ENCODE results near the gene USP9Y. TPM values are rescaled to one million over a fixed set of nuclear protein-coding genes. Genes with fewer than 3 reads are reported as not detected.
A peak's percentile ranks its signal among the peaks of the same experiment; 100 is the strongest.
"Not testable (repeated sequence)": the region's sequence is repeated elsewhere in the genome, so short reads cannot be mapped to it uniquely, and the experiment has no call there.

USP9Y gene
- total RNA-seq (2014; rRNA removed; shearing (Covaris generic)), result 16.9 and 20.1 TPM in 2 replicates

DNA sequence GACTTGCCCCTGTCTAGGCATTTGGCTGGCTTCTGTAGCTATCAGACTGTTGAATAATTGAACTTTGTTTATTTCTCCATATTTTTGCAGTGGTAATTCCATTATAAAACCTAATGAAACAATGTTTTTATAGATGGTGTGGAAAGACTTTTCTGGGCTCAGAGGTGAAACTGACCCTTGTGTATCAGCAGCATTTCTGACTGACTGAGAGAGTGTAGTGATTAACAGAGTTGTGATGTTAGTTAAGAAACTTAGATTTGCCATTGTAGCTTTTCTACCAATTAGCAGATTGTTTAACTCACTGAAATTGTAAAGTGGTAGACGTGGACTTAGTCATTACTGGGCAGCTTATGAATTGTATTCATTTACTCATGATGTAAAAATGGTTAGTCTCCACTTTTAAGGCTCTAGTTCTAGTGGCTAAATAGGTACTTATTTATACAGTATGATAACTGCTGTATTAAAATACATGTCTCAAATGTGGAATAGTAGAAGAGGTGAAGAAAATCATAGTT, at the start of gene USP9Y:
Gene USP9Y (plus strand): TSS at position 51 of the 515 bp plus-strand sequence. CDS start 8,217 bp downstream, outside the sequence.
- Histone ChIP-seq H3K36me3 (peaks cover 13% of the 10 kb centered on the region), H3K4me3 (no peak within 1 kb of the TSS), H3K27me3 (replicated peaks) (no peaks in the 10 kb centered on the region), H3K9me3 (replicated peaks) (no peaks in the 10 kb centered on the region), H3K4me1 (replicated peaks) (peaks cover 27% of the 10 kb centered on the region), H3K27ac (peak within 1 kb of the TSS; percentile 51)
- no peak for DNase-seq (ENCODE audit: low read depth in 1 of 2, low spot score in 2 of 2)

DNA sequence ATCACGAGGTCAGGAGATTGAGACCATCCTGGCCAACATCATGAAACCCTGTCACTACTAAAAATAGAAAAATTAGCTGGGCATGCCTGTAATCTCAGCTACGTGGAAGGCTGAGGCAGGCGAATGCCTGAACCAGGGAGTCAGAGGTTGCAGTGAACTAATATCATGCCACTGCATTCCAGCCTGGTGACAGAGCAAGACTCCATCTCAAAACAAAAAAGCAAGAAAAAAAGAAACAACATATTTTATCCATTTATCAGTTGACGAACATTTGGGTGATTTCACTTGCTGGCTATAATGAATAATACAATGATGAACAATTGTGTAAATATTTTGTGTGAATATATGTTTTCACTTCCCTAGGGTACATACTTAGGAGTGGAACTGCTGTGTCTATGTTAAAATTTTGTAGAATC, 49.4 kb upstream of the USP9Y start:
- Histone ChIP-seq H3K4me3 (no peak overlapping the region), H3K27me3 (replicated peaks) (no peaks in the 10 kb centered on the region), H3K36me3 (no peaks in the 10 kb centered on the region), H3K27ac (peak overlapping the region; percentile 92), H3K9me3 (replicated peaks) (no peaks in the 10 kb centered on the region), H3K4me1 (replicated peaks) (peaks cover 19% of the 10 kb centered on the region)
- peak; percentile 82 to 87 for DNase-seq (ENCODE audit: low read depth in 1 of 2, low spot score in 2 of 2)

DNA sequence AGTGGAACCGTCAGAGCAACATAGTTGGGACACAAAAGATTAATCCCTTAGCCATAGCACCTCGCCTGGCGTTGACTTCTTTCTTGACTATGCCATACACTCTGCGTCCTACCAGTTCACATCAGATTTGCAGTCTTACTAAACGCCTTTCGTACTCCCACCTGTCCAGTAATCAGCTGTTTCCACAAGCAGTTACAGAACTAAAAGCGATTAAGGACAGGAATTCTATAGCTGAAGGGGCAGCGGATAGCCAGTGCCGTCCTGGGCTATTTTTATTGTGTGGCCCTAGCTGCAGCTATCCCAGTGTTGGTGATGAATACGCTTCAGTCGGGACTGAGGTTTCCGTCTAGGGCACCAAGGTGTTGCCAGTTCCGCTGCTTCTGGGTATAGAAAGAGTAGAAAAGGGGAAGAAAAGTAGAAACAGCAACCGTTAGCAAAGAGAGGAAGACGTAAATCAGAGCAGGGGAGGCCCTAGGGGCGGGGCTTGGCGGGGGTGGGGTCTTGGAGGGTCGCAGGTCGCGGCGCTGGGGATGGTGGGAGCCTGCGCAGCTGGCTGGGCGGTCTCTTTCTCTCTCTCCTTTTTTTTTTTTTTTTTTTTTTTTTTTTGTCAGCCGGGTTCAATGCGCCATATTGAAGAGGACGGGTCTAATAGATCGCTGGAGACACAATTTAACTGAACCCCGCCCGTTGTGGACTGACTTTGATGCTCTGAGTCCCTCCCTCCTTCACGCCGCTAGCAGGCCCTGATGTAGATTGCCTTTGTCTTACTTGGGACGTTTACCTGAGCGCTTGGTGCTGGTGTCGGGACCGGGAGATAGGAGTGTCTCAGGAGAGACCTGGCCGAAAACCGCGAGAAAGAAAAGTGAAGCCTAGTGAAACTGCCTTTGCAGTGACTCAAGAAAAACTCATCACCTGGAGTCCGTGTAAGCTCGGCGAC, 39.0 kb upstream of the USP9Y start:
- peaks cover 14% of the 10 kb centered on the region for H3K36me3 ChIP-seq
- no peaks in the 10 kb centered on the region for H3K9me3 ChIP-seq (replicated peaks)
- DNase-seq (ENCODE audit: low read depth in 1 of 2, low spot score in 2 of 2), result peak; percentile 68 to 70
- H3K4me3 ChIP-seq, result peak overlapping the region; percentile 57
- H3K27me3 ChIP-seq (replicated peaks), result no peaks in the 10 kb centered on the region
- peak overlapping the region; percentile 84 for H3K27ac ChIP-seq
- H3K4me1 ChIP-seq (replicated peaks), result peaks cover 6% of the 10 kb centered on the region; the same call in 1 of the 2 replicates

DNA sequence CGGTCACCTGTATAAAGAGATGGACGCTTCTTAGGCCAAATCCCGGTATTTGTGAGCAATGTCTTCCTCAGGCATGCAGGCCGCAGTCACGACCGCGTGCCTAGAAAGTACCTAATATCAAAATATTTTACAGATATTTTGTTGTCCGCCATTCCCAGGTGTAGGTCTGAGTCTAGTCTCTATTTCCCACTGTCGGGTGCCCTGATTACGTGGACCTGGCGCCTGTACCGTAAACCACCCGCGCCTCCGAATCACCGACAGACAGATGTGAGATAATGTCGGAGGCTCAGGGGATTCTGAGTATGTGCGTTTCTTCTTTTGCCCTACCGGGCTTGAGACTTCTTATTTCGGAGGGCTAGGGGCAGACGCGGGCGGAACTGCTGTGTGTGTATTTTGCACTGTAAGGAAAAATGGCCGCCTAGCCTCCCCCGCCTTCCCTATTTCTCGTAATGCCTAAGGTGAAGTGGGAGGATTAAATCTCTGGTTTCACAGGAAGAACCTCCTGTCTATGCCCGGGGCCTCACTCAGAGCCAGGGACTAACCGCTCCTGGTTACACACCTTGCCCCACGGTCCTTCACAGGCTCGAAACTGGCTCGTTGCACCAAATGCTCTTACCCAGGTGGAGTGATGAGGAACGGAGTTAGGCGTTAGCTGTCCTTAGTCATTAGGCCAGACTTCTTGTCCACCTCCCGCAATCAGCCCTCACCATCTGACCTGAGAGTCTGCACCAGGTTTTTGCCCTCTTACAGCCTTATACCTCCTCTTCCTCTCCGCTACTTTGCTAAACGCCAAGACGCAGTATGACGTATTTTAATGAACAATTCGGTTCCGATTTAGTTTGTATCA, 38.1 kb upstream of the USP9Y start:
- Histone ChIP-seq H3K4me1 (replicated peaks) (peaks cover 6% of the 10 kb centered on the region; the same call in 1 of the 2 replicates), H3K36me3 (peaks cover 16% of the 10 kb centered on the region), H3K4me3 (peak overlapping the region; percentile 57), H3K27ac (peak overlapping the region; percentile 70), H3K9me3 (replicated peaks) (no peaks in the 10 kb centered on the region), H3K27me3 (replicated peaks) (no peaks in the 10 kb centered on the region)
- peak in 1 of 2 experiments; percentile 46 for DNase-seq (ENCODE audit: low read depth in 1 of 2, low spot score in 2 of 2)

DNA sequence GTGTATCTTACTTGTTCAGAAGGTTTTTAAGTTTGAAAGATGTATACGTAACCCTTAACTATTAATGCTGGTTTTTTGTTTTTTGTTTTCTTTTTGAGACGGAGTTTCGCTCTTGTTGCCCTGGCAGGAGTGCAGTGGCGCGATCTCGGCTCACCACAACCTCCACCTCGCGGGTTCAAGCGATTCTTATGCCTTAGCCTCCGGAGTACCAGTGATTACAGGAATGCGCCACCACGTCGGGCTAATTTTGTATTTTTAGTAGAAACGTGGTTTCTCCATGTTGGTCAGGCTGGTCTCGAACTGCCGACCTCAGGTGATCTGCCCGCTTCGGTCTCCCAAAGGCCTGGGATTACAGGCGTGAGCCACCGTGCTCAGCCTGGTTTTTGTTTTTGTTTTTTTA, 37.2 kb upstream of the USP9Y start:
- not testable (repeated sequence) for H3K4me1 ChIP-seq (replicated peaks); H3K9me3 ChIP-seq (replicated peaks); H3K27ac ChIP-seq; H3K27me3 ChIP-seq (replicated peaks); DNase-seq (ENCODE audit: low read depth in 1 of 2, low spot score in 2 of 2)
- Histone ChIP-seq H3K36me3 (peaks cover 20% of the 10 kb centered on the region), H3K4me3 (peak overlapping the region; percentile 57)

DNA sequence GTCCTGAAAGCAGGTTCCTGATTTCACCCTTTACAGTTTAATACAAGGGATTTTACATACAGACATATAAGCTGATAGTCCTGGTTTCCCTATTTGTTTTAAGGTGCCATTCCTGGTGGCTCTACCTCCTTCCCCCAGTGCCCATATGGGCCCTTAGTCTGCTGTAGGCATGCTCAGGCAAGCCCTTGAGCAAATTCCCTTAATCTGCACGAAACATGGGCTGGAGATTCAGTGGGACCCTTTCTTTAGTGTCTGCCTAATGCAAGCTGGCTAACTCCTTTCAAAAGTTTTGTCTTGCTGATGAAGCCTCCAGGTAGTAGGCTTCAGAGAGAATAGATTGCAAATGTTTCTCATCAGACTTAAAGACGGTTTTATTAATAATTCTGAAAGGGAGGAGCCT, 22.9 kb upstream of the USP9Y start:
- no peak overlapping the region for H3K4me3 ChIP-seq
- DNase-seq (ENCODE audit: low read depth in 1 of 2, low spot score in 2 of 2), result no peak
- peaks cover 6% of the 10 kb centered on the region; the same call in 1 of the 2 replicates for H3K4me1 ChIP-seq (replicated peaks)
- H3K36me3 ChIP-seq, result peaks cover 17% of the 10 kb centered on the region
- no peak overlapping the region for H3K27ac ChIP-seq
- no peaks in the 10 kb centered on the region for H3K9me3 ChIP-seq (replicated peaks)
- H3K27me3 ChIP-seq (replicated peaks), result no peaks in the 10 kb centered on the region

DNA sequence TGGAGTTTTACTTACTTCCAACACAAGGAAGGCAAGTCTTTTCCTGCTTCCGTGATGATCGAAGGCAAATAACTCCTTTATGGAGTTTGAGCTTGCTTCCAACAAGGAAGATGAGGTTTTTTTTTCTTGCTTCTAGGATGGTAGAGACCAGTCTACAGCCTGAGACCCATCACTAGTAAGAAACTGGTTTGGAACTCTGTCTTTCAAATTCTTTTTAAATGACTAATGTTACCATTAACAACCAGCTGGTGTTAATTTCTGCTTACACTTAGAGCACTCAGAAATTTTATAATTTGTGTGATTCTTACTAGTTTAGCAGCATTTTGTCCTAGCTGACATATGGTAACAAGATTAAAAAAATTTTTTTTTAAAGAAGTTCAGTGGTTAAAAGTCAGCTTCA, 19.5 kb upstream of the USP9Y start:
- Histone ChIP-seq H3K27me3 (replicated peaks) (no peaks in the 10 kb centered on the region), H3K4me1 (replicated peaks) (peaks cover 6% of the 10 kb centered on the region; the same call in 1 of the 2 replicates), H3K4me3 (no peak overlapping the region), H3K9me3 (replicated peaks) (no peaks in the 10 kb centered on the region), H3K27ac (no peak overlapping the region), H3K36me3 (peaks cover 13% of the 10 kb centered on the region)
- no peak for DNase-seq (ENCODE audit: low read depth in 1 of 2, low spot score in 2 of 2)

GRCh38 chrY:12688337-12688736, 12.7 kb upstream of the USP9Y start:
- Histone ChIP-seq H3K27ac (no peak overlapping the region), H3K4me3 (no peak overlapping the region), H3K27me3 (replicated peaks) (no peaks in the 10 kb centered on the region), H3K36me3 (peaks cover 22% of the 10 kb centered on the region), H3K4me1 (replicated peaks) (peaks cover 14% of the 10 kb centered on the region), H3K9me3 (replicated peaks) (no peaks in the 10 kb centered on the region)
- DNase-seq (ENCODE audit: low read depth in 1 of 2, low spot score in 2 of 2), result peak in 1 of 2 experiments; percentile 9

- H3K4me3 ChIP-seq, result no peak overlapping the region
- H3K36me3 ChIP-seq, result peaks cover 13% of the 10 kb centered on the region
- no peak overlapping the region for H3K27ac ChIP-seq
- H3K9me3 ChIP-seq (replicated peaks), result no peaks in the 10 kb centered on the region
- H3K27me3 ChIP-seq (replicated peaks), result no peaks in the 10 kb centered on the region
- no peak for DNase-seq (ENCODE audit: low read depth in 1 of 2, low spot score in 2 of 2)
- H3K4me1 ChIP-seq (replicated peaks), result peaks cover 18% of the 10 kb centered on the region
Observed at GRCh38 chrY:12700087-12700486, 944 bp upstream of the USP9Y start.

- H3K4me3 ChIP-seq, result no peak overlapping the region
- peak; percentile 54 to 68 for DNase-seq (ENCODE audit: low read depth in 1 of 2, low spot score in 2 of 2)
- H3K27ac ChIP-seq, result peak overlapping the region; percentile 51
- no peaks in the 10 kb centered on the region for H3K27me3 ChIP-seq (replicated peaks)
- H3K4me1 ChIP-seq (replicated peaks), result peaks cover 28% of the 10 kb centered on the region
- no peaks in the 10 kb centered on the region for H3K9me3 ChIP-seq (replicated peaks)
- H3K36me3 ChIP-seq, result peaks cover 13% of the 10 kb centered on the region
Observed at GRCh38 chrY:12702174-12702573, 1.1 kb downstream of the USP9Y start.

GRCh38 chrY:12710460-12710859, 9.4 kb downstream of the USP9Y start:
- Histone ChIP-seq H3K4me3 (no peak overlapping the region), H3K4me1 (replicated peaks) (peaks cover 8% of the 10 kb centered on the region; the same call in 1 of the 2 replicates), H3K36me3 (0 out of 2 replicates have a peak, but pooled peaks cover 3% of the 10 kb centered on the region), H3K27me3 (replicated peaks) (no peaks in the 10 kb centered on the region), H3K9me3 (replicated peaks) (no peaks in the 10 kb centered on the region), H3K27ac (no peak overlapping the region)
- peak in 1 of 2 experiments; percentile 7 for DNase-seq (ENCODE audit: low read depth in 1 of 2, low spot score in 2 of 2)

- H3K27ac ChIP-seq, result no peak overlapping the region
- H3K36me3 ChIP-seq, result peaks cover 8% of the 10 kb centered on the region; the same call in 1 of the 2 replicates
- no peaks in the 10 kb centered on the region for H3K4me1 ChIP-seq (replicated peaks)
- DNase-seq (ENCODE audit: low read depth in 1 of 2, low spot score in 2 of 2), result no peak
- H3K4me3 ChIP-seq, result no peak overlapping the region
- H3K9me3 ChIP-seq (replicated peaks), result no peaks in the 10 kb centered on the region
- H3K27me3 ChIP-seq (replicated peaks), result no peaks in the 10 kb centered on the region
Observed at GRCh38 chrY:12715376-12715775, 14.3 kb downstream of the USP9Y start.

- peaks cover 14% of the 10 kb centered on the region; the same call in 1 of the 2 replicates for H3K36me3 ChIP-seq
- H3K27me3 ChIP-seq (replicated peaks), result no peaks in the 10 kb centered on the region
- no peak overlapping the region for H3K4me3 ChIP-seq
- H3K9me3 ChIP-seq (replicated peaks), result no peaks in the 10 kb centered on the region
- H3K27ac ChIP-seq, result no peak overlapping the region
- peaks cover 9% of the 10 kb centered on the region for H3K4me1 ChIP-seq (replicated peaks)
- DNase-seq (ENCODE audit: low read depth in 1 of 2, low spot score in 2 of 2), result no peak
Observed at GRCh38 chrY:12729746-12730145, 28.7 kb downstream of the USP9Y start.
